Breast epithelium (tissue), 3 donors: ENCODE results near the gene DHCR24.

Experiments
- CTCF ChIP-seq, 3 donors: fragments of 450-650 bp; IDR thresholded peaks; one replicate each; pipeline ENCODE4 v1.5.1; 2016 to 2017; ENCODE audit warnings: antibody characterized with exemption in 3 of 3, mild to moderate bottlenecking in 3 of 3, moderate library complexity in 3 of 3
- POLR2A ChIP-seq: fragments of 450-650 bp; IDR thresholded peaks from one replicate; pipeline ENCODE4 v1.6.1; 2016; ENCODE audit warnings: antibody characterized with exemption, mild to moderate bottlenecking, moderate library complexity

- TF ChIP-seq POLR2A = no peak
- no peak for TF ChIP-seq CTCF (IDR thresholded peaks at IDR 0.05)
These were observed 75.9 kb downstream of the DHCR24 start for GRCh38 chr1:54811066-54811465.
